IPS DF 6.9 (cell line): ENCODE data around the gene PDE4C.

Source experiments
- DNase-seq: peaks from one replicate; pipeline ENCODE4 v3.0.0-alpha.2; 2013; ENCODE audit warnings: low read depth, low spot score
- H3K27ac ChIP-seq: one replicate; pipeline ENCODE4 v1.5.1; 2013; ENCODE audit warnings: low read length, control low read depth
- H3K27me3 ChIP-seq: 2 replicates; pipeline ENCODE4 v1.6.1; 2013; ENCODE audit warnings: mild to moderate bottlenecking, low read length; ENCODE audit not compliant: control insufficient read depth, insufficient read depth
- H3K36me3 ChIP-seq: 2 replicates; pipeline ENCODE4 v1.6.1; 2013; ENCODE audit warnings: low read length; ENCODE audit not compliant: control insufficient read depth, insufficient read depth
- H3K4me1 ChIP-seq: 2 replicates; pipeline ENCODE4 v1.6.1; 2013; ENCODE audit warnings: low read length; ENCODE audit not compliant: control insufficient read depth, insufficient read depth
- H3K4me3 ChIP-seq: 2 replicates; pipeline ENCODE4 v1.5.1; 2013; ENCODE audit warnings: mild to moderate bottlenecking, low read length
- H3K9me3 ChIP-seq: 2 replicates; pipeline ENCODE4 v1.6.1; 2013; ENCODE audit warnings: low read length, inconsistent platforms; ENCODE audit not compliant: control insufficient read depth, insufficient read depth
- WGBS: extraction: QIAGEN DNeasy Blood & Tissue Kit; methylation state at CpG from one replicate; pipeline ENCODE4 v1.1.7; 2013; ENCODE audit warnings: mixed read lengths, missing lambda C conversion rate; ENCODE audit not compliant: insufficient read length, insufficient coverage; 5-methylcytosine and 5-hydroxymethylcytosine counted together

The PDE4C gene

DNA sequence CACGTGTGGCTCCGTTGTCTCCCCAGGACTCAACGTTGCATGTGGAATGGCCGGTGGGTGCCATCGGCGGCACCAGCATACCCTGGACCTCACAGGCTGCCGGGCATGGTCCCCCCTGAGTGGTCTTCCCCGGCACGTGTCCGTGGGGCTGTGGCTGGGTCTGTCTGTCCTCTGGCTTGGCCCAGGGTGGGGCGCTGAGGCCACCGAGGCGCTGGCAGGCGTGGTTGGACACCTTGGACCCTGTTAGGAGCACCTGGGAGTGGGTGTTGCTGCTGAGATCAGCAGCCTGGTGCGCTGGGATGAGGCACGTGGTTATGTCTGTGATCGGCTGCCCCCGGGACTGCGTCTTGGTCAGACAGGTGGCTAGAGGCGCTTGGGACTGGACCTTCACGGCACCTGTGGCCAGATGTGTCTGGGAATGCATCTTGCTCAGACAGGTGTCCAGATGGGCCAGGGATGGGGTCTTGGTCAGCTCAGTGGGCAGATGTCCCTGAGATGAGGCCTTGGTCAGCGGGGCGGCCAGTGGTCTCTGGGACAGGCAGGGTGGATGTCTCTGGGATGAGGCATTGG, 38.8 kb upstream of the PDE4C start:
- DNase-seq, result no peak
- Histone ChIP-seq H3K4me3 (no peak overlapping the region), H3K27me3 (no peaks in the 10 kb centered on the region), H3K4me1 (no peaks in the 10 kb centered on the region; the same call in 1 of the 2 replicates), H3K27ac (no peak overlapping the region), H3K36me3 (no peaks in the 10 kb centered on the region; the same call in 1 of the 2 replicates), H3K9me3 (no peaks in the 10 kb centered on the region)
- no CpG with 5 or more reads among the region's 23 CpGs for WGBS

DNA sequence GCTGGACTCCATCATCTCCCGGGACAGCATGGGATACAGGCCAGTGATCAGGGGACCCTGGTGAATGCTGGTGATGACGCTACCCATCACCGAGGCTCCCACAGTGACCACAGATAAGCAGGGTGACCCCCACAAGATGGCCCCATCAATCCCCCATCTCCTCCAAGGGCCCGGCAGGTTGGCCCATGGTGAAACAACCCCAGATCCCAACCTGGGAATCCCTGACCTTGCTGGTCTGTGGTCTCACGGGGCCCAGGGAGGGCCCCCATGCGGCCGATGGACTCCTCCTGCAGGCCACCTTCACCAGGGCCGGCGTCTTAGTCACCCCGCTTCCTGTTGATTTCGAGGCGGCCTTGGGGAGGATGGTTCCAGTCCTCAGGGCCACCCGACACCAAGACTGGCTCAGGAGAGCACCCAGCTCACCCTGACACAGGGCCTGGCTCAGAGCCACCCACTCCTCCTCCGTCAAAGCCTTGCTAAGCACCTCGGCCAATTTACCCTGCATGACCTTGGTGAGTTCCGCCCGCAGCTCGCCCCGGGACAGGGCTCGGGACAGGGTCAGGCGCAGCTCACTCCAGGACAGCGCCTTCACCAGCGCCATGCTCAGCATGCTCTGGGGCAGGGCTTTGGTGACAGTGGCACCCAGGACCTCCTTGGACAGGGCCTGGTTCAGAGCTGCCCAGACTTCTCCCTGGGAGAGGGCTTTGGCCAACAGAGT, 38.1 kb upstream of the PDE4C start:
- no peaks in the 10 kb centered on the region for H3K9me3 ChIP-seq
- DNase-seq, result no peak
- WGBS, result no CpG with 5 or more reads among the region's 23 CpGs
- H3K27ac ChIP-seq, result no peak overlapping the region
- H3K27me3 ChIP-seq, result no peaks in the 10 kb centered on the region
- no peak overlapping the region for H3K4me3 ChIP-seq
- no peaks in the 10 kb centered on the region; the same call in 1 of the 2 replicates for H3K36me3 ChIP-seq
- H3K4me1 ChIP-seq, result no peaks in the 10 kb centered on the region; the same call in 1 of the 2 replicates

DNA sequence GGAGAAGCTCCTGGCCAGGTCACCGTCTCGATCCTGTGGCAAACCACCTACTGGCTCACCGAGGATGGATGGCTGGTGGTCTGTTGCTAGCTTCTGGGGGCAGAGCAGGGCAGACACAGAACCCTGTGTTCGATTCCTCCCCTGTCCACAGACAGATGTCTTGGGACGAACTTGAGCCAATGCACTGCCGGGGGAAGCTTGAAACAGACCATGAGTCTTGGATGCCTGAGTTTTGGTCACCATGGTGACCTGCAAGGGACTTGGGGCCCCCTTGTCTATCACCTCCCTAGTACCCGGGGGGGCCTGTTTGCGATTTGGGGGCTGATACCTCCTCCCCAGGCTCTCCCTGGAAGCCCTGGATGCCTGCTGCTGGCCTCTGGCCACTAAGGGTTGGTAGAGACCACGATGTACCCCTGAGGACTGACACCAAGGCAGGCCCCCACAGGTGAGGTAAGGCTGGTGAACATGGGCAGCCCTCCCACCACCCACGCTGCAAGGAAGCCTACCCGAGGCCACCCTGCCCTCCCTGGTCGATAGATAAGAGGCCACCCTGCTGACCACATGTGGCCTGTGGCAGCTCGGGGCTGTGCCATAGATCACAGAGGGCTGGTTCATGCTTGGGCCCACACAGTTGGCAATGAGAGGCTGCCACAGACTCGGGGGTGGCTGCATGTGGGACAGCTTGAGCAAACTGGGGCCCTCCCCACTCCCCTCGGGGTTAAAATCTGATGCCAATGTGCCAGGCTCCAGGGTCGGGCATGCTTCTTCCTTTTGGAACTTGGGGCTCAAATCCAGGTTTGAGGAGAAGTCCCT, 37.3 kb upstream of the PDE4C start:
- no peaks in the 10 kb centered on the region; the same call in 1 of the 2 replicates for H3K36me3 ChIP-seq
- H3K27me3 ChIP-seq, result no peaks in the 10 kb centered on the region
- DNase-seq, result no peak
- no peak overlapping the region for H3K4me3 ChIP-seq
- WGBS, result no CpG with 5 or more reads among the region's 16 CpGs
- no peaks in the 10 kb centered on the region for H3K9me3 ChIP-seq
- H3K4me1 ChIP-seq, result no peaks in the 10 kb centered on the region; the same call in 1 of the 2 replicates
- H3K27ac ChIP-seq, result no peak overlapping the region

DNA sequence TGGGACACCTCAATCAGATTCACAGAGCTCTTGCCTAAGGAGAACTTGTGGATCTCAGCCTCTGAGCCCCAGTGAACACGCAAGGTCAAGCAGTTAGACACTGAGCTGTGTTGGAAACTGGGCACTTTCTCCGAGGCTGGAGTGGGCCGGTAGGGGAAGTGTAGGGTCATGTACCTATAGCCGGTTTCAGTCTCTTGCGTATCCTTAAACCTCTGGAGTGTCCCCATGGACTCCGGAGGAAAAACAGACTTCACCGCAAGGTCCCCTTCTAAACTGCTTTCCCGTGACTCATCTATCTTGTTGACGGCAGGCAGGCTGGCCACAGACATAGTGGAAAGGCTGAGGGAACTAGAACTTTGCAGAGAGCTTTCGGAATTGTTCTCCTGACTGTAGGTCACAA, 36.7 kb upstream of the PDE4C start:
- no peaks in the 10 kb centered on the region for H3K9me3 ChIP-seq
- no peak overlapping the region for H3K4me3 ChIP-seq
- H3K4me1 ChIP-seq, result no peaks in the 10 kb centered on the region; the same call in 1 of the 2 replicates
- H3K36me3 ChIP-seq, result no peaks in the 10 kb centered on the region; the same call in 1 of the 2 replicates
- DNase-seq, result no peak
- no peak overlapping the region for H3K27ac ChIP-seq
- WGBS, result no CpG with 5 or more reads among the region's 10 CpGs
- H3K27me3 ChIP-seq, result no peaks in the 10 kb centered on the region

DNA sequence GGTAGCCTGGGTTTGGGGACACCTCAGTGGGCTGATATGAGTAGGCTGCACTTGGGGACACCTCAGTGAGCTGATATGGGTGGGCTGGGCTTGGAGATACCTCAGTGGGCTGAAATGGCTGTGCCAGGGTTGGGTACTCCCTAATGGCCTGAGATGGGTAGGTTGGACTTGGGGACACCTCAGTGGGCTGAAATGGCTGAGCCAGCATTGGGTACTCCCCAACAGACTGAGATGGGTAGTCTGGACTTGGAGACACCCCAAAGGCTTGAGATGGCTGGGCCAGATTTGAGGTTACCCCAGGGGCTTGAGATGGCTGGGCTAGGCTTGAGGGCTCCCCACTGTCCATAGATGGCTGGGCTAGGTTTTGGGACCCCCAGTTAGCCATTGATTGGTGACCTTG, 35.9 kb upstream of the PDE4C start:
- Histone ChIP-seq H3K4me3 (no peak overlapping the region), H3K4me1 (no peaks in the 10 kb centered on the region; the same call in 1 of the 2 replicates), H3K27ac (no peak overlapping the region), H3K27me3 (no peaks in the 10 kb centered on the region), H3K36me3 (no peaks in the 10 kb centered on the region; the same call in 1 of the 2 replicates), H3K9me3 (no peaks in the 10 kb centered on the region)
- DNase-seq, result no peak

- H3K9me3 ChIP-seq, result no peaks in the 10 kb centered on the region
- no peak overlapping the region for H3K27ac ChIP-seq
- no peaks in the 10 kb centered on the region for H3K27me3 ChIP-seq
- WGBS, result no CpG with 5 or more reads among the region's 2 CpGs
- no peak overlapping the region for H3K4me3 ChIP-seq
- no peak for DNase-seq
- no peaks in the 10 kb centered on the region; the same call in 1 of the 2 replicates for H3K4me1 ChIP-seq
- no peaks in the 10 kb centered on the region; the same call in 1 of the 2 replicates for H3K36me3 ChIP-seq
These were observed 35.2 kb upstream of the PDE4C start for GRCh38 chr19:18261474-18261873.

GRCh38 chr19:18259893-18260292, 33.7 kb upstream of the PDE4C start:
- Histone ChIP-seq H3K4me1 (peaks cover 3% of the 10 kb centered on the region), H3K27ac (no peak overlapping the region), H3K4me3 (no peak overlapping the region), H3K9me3 (no peaks in the 10 kb centered on the region), H3K27me3 (no peaks in the 10 kb centered on the region), H3K36me3 (no peaks in the 10 kb centered on the region; the same call in 1 of the 2 replicates)
- no peak for DNase-seq
- WGBS, result no CpG with 5 or more reads among the region's 4 CpGs

DNA sequence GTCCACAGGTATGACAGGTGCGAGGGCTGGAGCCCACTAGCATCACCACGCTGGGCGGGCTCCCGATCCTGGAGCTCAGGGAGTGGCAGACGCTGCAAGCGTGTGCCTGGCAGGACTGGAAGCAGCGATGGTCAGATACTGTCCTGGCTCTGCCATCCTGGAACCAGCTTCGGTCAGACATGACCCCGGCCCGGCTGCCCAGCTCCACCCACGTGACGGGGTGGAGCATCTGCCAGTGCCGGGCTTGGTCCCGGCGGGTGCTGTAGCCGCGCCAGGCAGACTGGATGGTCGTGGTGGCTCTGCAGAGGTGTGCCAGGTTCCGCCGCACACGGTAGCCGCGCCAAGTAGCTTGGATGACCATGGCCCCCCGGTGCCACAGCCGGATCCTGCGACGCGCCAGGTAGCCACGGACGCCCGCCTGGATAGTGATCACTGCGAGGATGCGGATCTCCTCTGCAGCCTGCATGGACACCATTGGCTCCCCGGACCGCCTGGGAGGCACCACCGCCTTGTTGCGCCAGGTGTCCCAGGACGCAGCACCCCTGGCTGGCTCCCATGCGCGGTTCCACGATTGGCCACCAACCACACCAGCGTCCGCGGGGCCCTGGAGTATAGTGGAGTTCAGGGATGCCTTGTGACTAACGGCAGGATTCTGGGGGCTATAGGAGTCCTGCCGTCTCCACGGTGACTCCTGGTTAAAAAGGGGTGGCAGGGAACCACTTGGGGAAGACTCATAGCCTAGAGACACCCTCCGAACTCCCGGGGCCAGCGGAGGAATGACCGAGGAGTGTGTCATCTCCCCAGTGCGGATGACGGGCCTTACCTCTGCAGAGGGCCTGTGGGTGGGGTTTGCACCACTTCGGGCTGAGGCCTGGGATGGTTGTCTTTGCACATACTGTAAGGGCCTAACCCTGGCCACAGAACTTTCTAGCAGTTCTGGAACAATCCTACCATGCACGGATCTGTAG, 31.5 kb upstream of the PDE4C start:
- H3K27me3 ChIP-seq, result no peaks in the 10 kb centered on the region
- peaks cover 6% of the 10 kb centered on the region for H3K4me1 ChIP-seq
- no peaks in the 10 kb centered on the region for H3K9me3 ChIP-seq
- no peaks in the 10 kb centered on the region; the same call in 1 of the 2 replicates for H3K36me3 ChIP-seq
- DNase-seq, result no peak
- no peak overlapping the region for H3K27ac ChIP-seq
- no peak overlapping the region for H3K4me3 ChIP-seq
- WGBS, result no CpG with 5 or more reads among the region's 55 CpGs

DNA sequence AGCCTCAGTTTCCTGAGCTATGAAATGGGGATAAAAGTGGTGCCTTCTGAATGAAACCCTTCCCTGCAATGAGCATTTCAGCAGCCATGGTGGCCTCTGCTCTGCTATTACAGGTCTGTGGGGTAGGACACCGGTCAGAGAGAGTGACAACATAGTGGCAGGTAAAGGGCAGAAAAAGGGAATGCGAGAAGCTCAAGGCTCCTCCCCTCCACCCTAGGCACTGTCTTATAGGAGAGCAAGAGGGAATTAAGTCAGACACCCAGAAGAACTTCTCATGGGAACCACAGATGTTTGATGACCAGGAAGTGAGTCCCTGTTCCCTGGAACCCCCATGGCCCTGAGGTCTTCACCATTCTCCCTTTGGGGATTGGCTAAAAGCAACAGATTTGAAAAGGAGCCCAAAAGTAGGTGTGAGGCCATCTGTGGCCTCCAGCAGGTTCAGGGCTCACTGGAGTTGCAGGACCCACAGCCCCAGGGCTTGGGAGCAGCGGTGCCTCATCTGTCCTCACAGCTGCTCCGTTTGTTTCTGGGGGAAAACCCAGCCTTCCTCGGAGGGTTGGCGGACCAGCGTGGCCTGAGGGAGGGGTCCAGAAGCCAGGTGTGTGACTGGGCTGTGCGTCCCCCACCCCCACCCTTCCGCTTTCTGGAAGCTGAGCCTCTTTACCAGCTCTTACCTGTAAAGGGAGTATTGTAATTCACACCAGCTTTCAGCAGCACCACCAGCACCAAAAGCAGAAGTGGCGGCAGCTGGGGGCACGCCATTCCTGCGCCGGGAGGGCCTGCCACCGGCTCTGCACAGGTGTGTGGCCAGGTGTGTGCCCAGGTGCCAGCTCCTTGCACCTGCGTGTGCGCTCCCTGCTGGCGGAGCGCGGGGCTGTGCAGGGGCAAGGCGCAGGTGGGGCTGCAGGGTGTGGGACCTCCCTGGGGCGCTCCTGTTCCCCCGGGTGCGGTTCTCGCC, 28.6 kb upstream of the PDE4C start:
- Histone ChIP-seq H3K4me1 (peaks cover 6% of the 10 kb centered on the region), H3K27ac (no peak overlapping the region), H3K4me3 (no peak overlapping the region), H3K9me3 (no peaks in the 10 kb centered on the region), H3K27me3 (no peaks in the 10 kb centered on the region), H3K36me3 (no peaks in the 10 kb centered on the region; the same call in 1 of the 2 replicates)
- no peak for DNase-seq
- no CpG with 5 or more reads among the region's 24 CpGs for WGBS
